SH-SY5Y (cell line): ENCODE data around the gene SCAF8.

ENCODE experiments used
- GATA2 ChIP-seq: IDR thresholded peaks from 2 replicates; pipeline ENCODE4 v1.6.1; 2011; ENCODE audit warnings: mild to moderate bottlenecking, low read depth, low read length
- GATA3 ChIP-seq: IDR thresholded peaks from 2 replicates; pipeline ENCODE4 v1.6.1; 2011; ENCODE audit warnings: low read depth, mild to moderate bottlenecking, low read length, moderate library complexity

The SCAF8 gene

GRCh38 chr6:154719433-154719832 is 13.8 kb upstream of the SCAF8 start:
- TF ChIP-seq GATA2, result no peak
- TF ChIP-seq GATA3, result no peak

GRCh38 chr6:154719854-154720253 is 13.4 kb upstream of the SCAF8 start:
- no peak for TF ChIP-seq GATA3
- TF ChIP-seq GATA2, result no peak

GRCh38 chr6:154721460-154721859 is 11.8 kb upstream of the SCAF8 start:
- TF ChIP-seq GATA2, result no peak

- no peak for TF ChIP-seq GATA3
- no peak for TF ChIP-seq GATA2
Observed at GRCh38 chr6:154726887-154727286, 6.3 kb upstream of the SCAF8 start.

GRCh38 chr6:154731296-154732218 is 1.7 kb upstream of the SCAF8 start:
- TF ChIP-seq GATA2, result no peak
- TF ChIP-seq GATA3, result no peak

GRCh38 chr6:154732538-154733182 is 556 bp upstream of the SCAF8 start:
- TF ChIP-seq GATA2, result no peak
- no peak for TF ChIP-seq GATA3

- TF ChIP-seq GATA2 (no peak), GATA3 (no peak)
Observed at GRCh38 chr6:154733626-154734382, 588 bp downstream of the SCAF8 start.

GRCh38 chr6:154736618-154737259 is 3.5 kb downstream of the SCAF8 start:
- no peak for TF ChIP-seq GATA3
- no peak for TF ChIP-seq GATA2

GRCh38 chr6:154737424-154737823 is 4.2 kb downstream of the SCAF8 start:
- TF ChIP-seq GATA2 (no peak), GATA3 (no peak)

GRCh38 chr6:154738551-154738961 is 5.3 kb downstream of the SCAF8 start:
- TF ChIP-seq GATA3 (no peak), GATA2 (no peak)

- TF ChIP-seq GATA3 (no peak), GATA2 (no peak)
Observed at GRCh38 chr6:154740658-154741057, 7.4 kb downstream of the SCAF8 start.

GRCh38 chr6:154742891-154743290 is 9.7 kb downstream of the SCAF8 start:
- TF ChIP-seq GATA3 (no peak), GATA2 (no peak)

- TF ChIP-seq GATA3 (no peak), GATA2 (no peak)
Observed at GRCh38 chr6:154745243-154745642, 12.0 kb downstream of the SCAF8 start.

- no peak for TF ChIP-seq GATA3
- no peak for TF ChIP-seq GATA2
Observed at GRCh38 chr6:154749341-154749740, 16.1 kb downstream of the SCAF8 start.
